M059J (cell line): Measurements from ENCODE around the gene EFCAB8. TPM values are rescaled to one million over a fixed set of nuclear protein-coding genes. Genes with fewer than 3 reads are reported as not detected.
A peak's percentile ranks its signal among the peaks of the same experiment; 100 is the strongest.
"Not testable (repeated sequence)": the region's sequence is repeated elsewhere in the genome, so short reads cannot be mapped to it uniquely, and the experiment has no call there.

ENCODE experiments used
- DNase-seq: peaks from one replicate; pipeline ENCODE4 v3.0.0-alpha.2; 2012; ENCODE audit warnings: low read depth
- total RNA-seq: library from RNA; depleted of rRNA; stranded (reverse); fragments of >200 nt; shearing (Covaris generic); gene quantifications from 2 replicates; pipeline ENCODE4 v1.2.3, GENCODE V29; 2014

Gene EFCAB8
- total RNA-seq, 1 experiment from 2014 or later: not detected

GRCh38 chr20:32888636-32889035 is 29.9 kb downstream of the EFCAB8 start:
- no peak for DNase-seq

- DNase-seq: no peak
Observed at GRCh38 chr20:32889281-32889680, 30.6 kb downstream of the EFCAB8 start.

- DNase-seq: no peak
Observed at GRCh38 chr20:32891491-32891890, 32.8 kb downstream of the EFCAB8 start.

GRCh38 chr20:32891926-32892660 is 33.4 kb downstream of the EFCAB8 start:
- DNase-seq: no peak

- no peak for DNase-seq
Observed at GRCh38 chr20:32893263-32894025, 34.7 kb downstream of the EFCAB8 start.

- peak; percentile 32 for DNase-seq
Observed at GRCh38 chr20:32894026-32894483, 35.3 kb downstream of the EFCAB8 start.

GRCh38 chr20:32894711-32895355 is 36.1 kb downstream of the EFCAB8 start:
- no peak for DNase-seq

GRCh38 chr20:32896521-32897280 is 38.0 kb downstream of the EFCAB8 start:
- no peak for DNase-seq

GRCh38 chr20:32898729-32899128 is 40.0 kb downstream of the EFCAB8 start:
- peak; percentile 32 for DNase-seq

- peak; percentile 55 for DNase-seq
Observed at GRCh38 chr20:32902456-32903420, 44.0 kb downstream of the EFCAB8 start.

GRCh38 chr20:32903666-32904175 is 45.0 kb downstream of the EFCAB8 start:
- no peak for DNase-seq

- DNase-seq: not testable (repeated sequence)
Observed at GRCh38 chr20:32904678-32905077, 46.0 kb downstream of the EFCAB8 start.

GRCh38 chr20:32906200-32906599 is 47.5 kb downstream of the EFCAB8 start:
- DNase-seq: no peak

GRCh38 chr20:32906871-32907495 is 48.3 kb downstream of the EFCAB8 start:
- no peak for DNase-seq

GRCh38 chr20:32907886-32908285 is 49.2 kb downstream of the EFCAB8 start:
- no peak for DNase-seq

- no peak for DNase-seq
Observed at GRCh38 chr20:32908334-32909292, 49.9 kb downstream of the EFCAB8 start.

- DNase-seq: no peak
Observed at GRCh38 chr20:32909451-32909850, 50.7 kb downstream of the EFCAB8 start.

GRCh38 chr20:32909896-32910571 is 51.3 kb downstream of the EFCAB8 start:
- DNase-seq: no peak
